ENCODE measurements around the gene PRSS56.
"Not testable (repeated sequence)": the region's sequence is repeated elsewhere in the genome, so short reads cannot be mapped to it uniquely, and the experiment has no call there.

The PRSS56 gene

GRCh38 chr2:232526372-232526941, 6.3 kb downstream of the PRSS56 start:
- DNase-seq = no peak

GRCh38 chr2:232527905-232528470, 7.8 kb downstream of the PRSS56 start:
- DNase-seq = no peak

GRCh38 chr2:232528746-232529460, 8.7 kb downstream of the PRSS56 start:
- DNase-seq = no peak

GRCh38 chr2:232529806-232530547, 9.8 kb downstream of the PRSS56 start:
- DNase-seq = no peak

- no peak for DNase-seq
Measured at GRCh38 chr2:232530626-232531260, 10.6 kb downstream of the PRSS56 start.

GRCh38 chr2:232532419-232532818, 12.2 kb downstream of the PRSS56 start:
- DNase-seq = no peak

GRCh38 chr2:232532821-232533220, 12.6 kb downstream of the PRSS56 start:
- DNase-seq = not testable (repeated sequence)

GRCh38 chr2:232533944-232534710, 13.9 kb downstream of the PRSS56 start:
- DNase-seq = no peak

- DNase-seq = no peak
Measured at GRCh38 chr2:232534940-232535651, 14.9 kb downstream of the PRSS56 start.

GRCh38 chr2:232535761-232536530, 15.8 kb downstream of the PRSS56 start:
- DNase-seq = no peak

- DNase-seq = no peak
Measured at GRCh38 chr2:232537079-232537478, 16.9 kb downstream of the PRSS56 start.

GRCh38 chr2:232537499-232537898, 17.3 kb downstream of the PRSS56 start:
- no peak for DNase-seq

- no peak for DNase-seq
Measured at GRCh38 chr2:232538671-232539070, 18.5 kb downstream of the PRSS56 start.

GRCh38 chr2:232539298-232540231, 19.4 kb downstream of the PRSS56 start, which contains the start of gene CHRNG:
Gene CHRNG (plus strand): TSS chr2:232539692. CDS start chr2:232539748, 56 bp downstream.
- no peak for DNase-seq

- DNase-seq = no peak
Measured at GRCh38 chr2:232540441-232541041, 20.4 kb downstream of the PRSS56 start.

- DNase-seq = no peak
Measured at GRCh38 chr2:232541195-232541960, 21.2 kb downstream of the PRSS56 start.

GRCh38 chr2:232541961-232542714, 21.9 kb downstream of the PRSS56 start:
- no peak for DNase-seq

Measured in NCI-H510A treated with DMSO at 0.1 percent for 48 hours (cell line).